Measurements from ENCODE around the gene RRBP1. TPM values are rescaled to one million over a fixed set of nuclear protein-coding genes. Genes with fewer than 3 reads are reported as not detected.

RRBP1 gene
- total and polyA plus RNA-seq, 2 of the 4 experiments (the other 2 are of a cell fraction), result 90.2 to 136 TPM

GRCh38 chr20:17595856-17596255 is 86.2 kb downstream of the RRBP1 start:
- H4K91ac ChIP-seq (ENCODE audit: insufficient read depth, low read depth, low read length), result no peak overlapping the region
- H4K8ac ChIP-seq (ENCODE audit: low read depth in 2 of 2, low read length in 2 of 2), result no peak overlapping the region
- H3K4me2 ChIP-seq (ENCODE audit: low read depth, low read length), result no peak overlapping the region
- H3K9ac ChIP-seq (ENCODE audit: low read depth, low read length), result no peak overlapping the region
- H3K4me3 ChIP-seq (ENCODE audit: insufficient read depth, low read depth, low read length), result no peak overlapping the region
- no peak overlapping the region for H4K5ac ChIP-seq (ENCODE audit: low read depth, low read length)
- no peak overlapping the region for H3K23ac ChIP-seq (ENCODE audit: low read depth, low read length)
- no CpG with 5 or more reads among the region's 2 CpGs for WGBS, 2 experiments (ENCODE audit: extremely low coverage in 2 of 2, insufficient read length in 1 of 2)
- intact Hi-C loops (cut with micrococcal nuclease), result loop anchor here (2.0 kb wide), 1 partner anchor 23 kb away; no protein-coding TSS in a partner anchor
- H2AK5ac ChIP-seq (ENCODE audit: low read depth, low read length), result no peak overlapping the region
- H2BK120ac ChIP-seq (ENCODE audit: low read depth, low read length), result no peak overlapping the region
- no peak overlapping the region for H3K4ac ChIP-seq (ENCODE audit: low read depth, low read length)
- H3K56ac ChIP-seq (ENCODE audit: extremely low read depth, insufficient read depth, low read length), result no peak overlapping the region
- no TSS peak for BruUV-seq (replicated peaks)
- peaks cover 25% of the 10 kb centered on the region for H3K9me1 ChIP-seq (ENCODE audit: insufficient read depth, low read length)
- no peak overlapping the region for H2BK5ac ChIP-seq (ENCODE audit: low read depth, low read length, poor library complexity, severe bottlenecking)
- H3K18ac ChIP-seq (ENCODE audit: low read depth, low read length), result no peak overlapping the region
- DNase-seq (no peak), ATAC-seq (ENCODE audit: low read depth) (no peak)
- no peak overlapping the region for H3K14ac ChIP-seq (replicated peaks; ENCODE audit: low read depth, low read length)
- no peaks in the 10 kb centered on the region for H3K9me3 ChIP-seq (ENCODE audit: control insufficient read depth, insufficient read depth, low read length)
- ChIA-PET POLR2A (ENCODE audit: unreplicated experiment) (no interaction called here), CTCF (interaction anchor here (0.9 kb wide), 1 partner anchor 10 kb away, joined by 3 read pairs; no protein-coding TSS in a partner anchor)
- no peak overlapping the region for H2AK9ac ChIP-seq (replicated peaks; ENCODE audit: low read depth, low read length, poor library complexity)
- H2BK20ac ChIP-seq (ENCODE audit: low read depth, low read length), result no peak overlapping the region
- no peak overlapping the region for H2AFZ ChIP-seq (replicated peaks; ENCODE audit: low read length, poor library complexity)
- H3K27ac ChIP-seq (ENCODE audit: insufficient read depth, low read length), result no peak overlapping the region
- H3K27me3 ChIP-seq (ENCODE audit: control insufficient read depth, insufficient read depth, low read length), result no peaks in the 10 kb centered on the region
- H3K79me1 ChIP-seq (ENCODE audit: low read depth in 1 of 2, low read length in 2 of 2), result peaks cover 20 to 74% of the 10 kb centered on the region in 2 experiments
- dilution Hi-C loops (cut with HindIII; ENCODE audit: low sequenced_read_pairs, unreplicated experiment), result no loop called here
- no peak overlapping the region for H2BK15ac ChIP-seq (ENCODE audit: low read depth, low read length)
- H3K4me1 ChIP-seq (ENCODE audit: control insufficient read depth, insufficient read depth, low read length), result peaks cover 17% of the 10 kb centered on the region
- TF ChIP-seq POLR2A (IDR thresholded peaks at IDR 0.05; ENCODE audit: low read depth, low read length) (no peak), CTCF (conservative IDR thresholded peaks at IDR 0.05; ENCODE audit: low read depth, low read length) (no peak), BHLHE40 (IDR thresholded peaks at IDR 0.05; ENCODE audit: low read depth, low read length) (no peak), USF2 (IDR thresholded peaks at IDR 0.05; ENCODE audit: low read depth, low read length) (no peak), CEBPB (IDR thresholded peaks at IDR 0.05; ENCODE audit: low read depth, low read length) (no peak), MAFK (IDR thresholded peaks at IDR 0.05; ENCODE audit: low read depth, low read length) (no peak), RAD21 (IDR thresholded peaks at IDR 0.05; ENCODE audit: low read length) (no peak), RCOR1 (IDR thresholded peaks at IDR 0.05; ENCODE audit: insufficient replicate concordance, low read length) (no peak), MAZ (IDR thresholded peaks at IDR 0.05; ENCODE audit: borderline replicate concordance, low read depth, low read length) (no peak), RFX5 (IDR thresholded peaks at IDR 0.05; ENCODE audit: low read depth, low read length) (no peak), NFE2L2 (IDR thresholded peaks at IDR 0.05; ENCODE audit: low read depth, low read length) (no peak), CHD1 (IDR thresholded peaks at IDR 0.05; ENCODE audit: low read depth, low read length) (no peak), MXI1 (IDR thresholded peaks at IDR 0.05; ENCODE audit: borderline replicate concordance, low read depth, low read length) (no peak), SMC3 (IDR thresholded peaks at IDR 0.05; ENCODE audit: low read depth, low read length) (no peak)
- H3K36me3 ChIP-seq (ENCODE audit: control insufficient read depth, insufficient read depth, low read length), result peaks cover 11% of the 10 kb centered on the region
- H4K20me1 ChIP-seq (ENCODE audit: insufficient read depth, low read length), result peaks cover 93% of the 10 kb centered on the region
- in situ Hi-C loops (cut with MboI; ENCODE audit: low sequenced_read_pairs), result no loop called here
